H1 (cell line): Measurements from ENCODE around the gene ARFGEF3. TPM values are rescaled to one million over a fixed set of nuclear protein-coding genes. Genes with fewer than 3 reads are reported as not detected.

Source experiments
- CTCF ChIA-PET: fragments of 300-600 bp; sonication (Branson Sonifier 250); formaldehyde crosslinking; loops from one replicate; lab custom pipeline; 2021; ENCODE audit not compliant: partially characterized antibody; lab: Charles Lee
- POLR2A ChIA-PET: fragments of 300-600 bp; sonication (Branson Sonifier 250); formaldehyde crosslinking; loops from one replicate; lab custom pipeline; 2021; ENCODE audit warnings: inconsistent platforms; ENCODE audit not compliant: partially characterized antibody; lab: Charles Lee
- DNase-seq, 2 experiments: peaks; one replicate each; pipeline versions ENCODE4 v3.0.0 to v3.0.0-alpha.2; 2010 to 2022; ENCODE audit warnings: low spot score in 2 of 2, low read depth in 1 of 2, mixed read lengths in 1 of 2
- FAIRE-seq: peaks from 2 replicates; lab custom pipeline; 2011; peaks lifted over from hg19 to GRCh38; lab: Jason Lieb, UNC
- H2AFZ ChIP-seq: 2 replicates; pipeline ENCODE4 v1.8.1; 2012; ENCODE audit warnings: low read length, inconsistent platforms
- H2AK5ac ChIP-seq: 2 replicates; pipeline ENCODE4 v1.6.1; 2013; ENCODE audit warnings: low read depth, low read length
- H2BK120ac ChIP-seq: replicated peaks from 2 replicates; pipeline ENCODE3; 2013; ENCODE audit warnings: low read depth, low read length, inconsistent platforms
- H2BK12ac ChIP-seq: 2 replicates; pipeline ENCODE4 v1.6.1; 2013; ENCODE audit warnings: low read depth, low read length
- H2BK15ac ChIP-seq: 2 replicates; pipeline ENCODE4 v1.6.1; 2013; ENCODE audit warnings: low read length
- H2BK20ac ChIP-seq: 2 replicates; pipeline ENCODE4 v1.6.1; 2013; ENCODE audit warnings: low read length
- H2BK5ac ChIP-seq: 2 replicates; pipeline ENCODE4 v1.6.1; 2013; ENCODE audit warnings: low read depth, low read length
- H3K14ac ChIP-seq: 2 replicates; pipeline ENCODE4 v1.6.1; 2013; ENCODE audit warnings: inconsistent platforms; ENCODE audit not compliant: insufficient read length
- H3K18ac ChIP-seq: 2 replicates; pipeline ENCODE4 v1.6.1; 2013; ENCODE audit warnings: low read length; ENCODE audit errors: extremely low read depth
- H3K23ac ChIP-seq: 2 replicates; pipeline ENCODE4 v1.6.1; 2013; ENCODE audit warnings: inconsistent platforms; ENCODE audit not compliant: insufficient read length
- H3K23me2 ChIP-seq: 2 replicates; pipeline ENCODE4 v1.6.1; 2013; ENCODE audit warnings: low read depth, low read length
- H3K27ac ChIP-seq: 2 replicates; pipeline ENCODE4 v1.6.1; 2011; ENCODE audit warnings: low read depth, low read length, inconsistent platforms
- H3K27me3 ChIP-seq, 4 experiments: replicated peaks in 1 of 4; 1 replicate in 1 of 4; 2 replicates in 3 of 4; pipeline versions ENCODE4 v1.6.1 to v1.8.1; 2011 to 2013; ENCODE audit warnings: low read length in 3 of 4, mild to moderate bottlenecking in 3 of 4, inconsistent platforms in 2 of 4, mixed read lengths in 2 of 4, moderate library complexity in 1 of 4; ENCODE audit not compliant: control insufficient read depth in 3 of 4, insufficient read depth in 3 of 4; ENCODE audit errors: extremely low read depth in 1 of 4
- H3K36me3 ChIP-seq, 4 experiments: 2 replicates each; pipeline versions ENCODE4 v1.6.1 to v1.8.1; 2011 to 2013; ENCODE audit warnings: mild to moderate bottlenecking in 4 of 4, low read length in 3 of 4, moderate library complexity in 2 of 4, control low read depth in 1 of 4, inconsistent platforms in 1 of 4; ENCODE audit not compliant: insufficient read depth in 4 of 4, control insufficient read depth in 2 of 4
- H3K4ac ChIP-seq: replicated peaks from 2 replicates; pipeline ENCODE3; 2013; ENCODE audit warnings: low read length, low read depth, mixed read lengths, inconsistent platforms; ENCODE audit not compliant: insufficient read length
- H3K4me1 ChIP-seq, 4 experiments: replicated peaks in 1 of 4; 1 replicate in 1 of 4; 2 replicates in 3 of 4; pipeline versions ENCODE4 v1.6.1 to v1.8.1; 2011 to 2013; ENCODE audit warnings: low read length in 3 of 4, inconsistent platforms in 2 of 4, mixed read lengths in 1 of 4; ENCODE audit not compliant: insufficient read depth in 4 of 4, control insufficient read depth in 3 of 4
- H3K4me2 ChIP-seq, 2 experiments: 2 replicates each; pipeline versions ENCODE4 v1.6.1 to v1.8.1; 2011 to 2013; ENCODE audit warnings: low read depth in 2 of 2, low read length in 2 of 2, control low read depth in 1 of 2, inconsistent platforms in 1 of 2, mild to moderate bottlenecking in 1 of 2; ENCODE audit not compliant: insufficient read depth in 1 of 2
- H3K4me3 ChIP-seq, 4 experiments: fragments of 200-600, 300-600 bp in 1 of 4; sonication (generic), shearing (Covaris generic), sonication (Bioruptor Twin) in 1 of 4; 2 replicates each; pipeline versions ENCODE4 v1.5.1 to v1.8.1; 2011 to 2016; ENCODE audit warnings: low read length in 4 of 4, low read depth in 3 of 4, control low read depth in 2 of 4, inconsistent platforms in 2 of 4, mild to moderate bottlenecking in 2 of 4, mixed read lengths in 1 of 4, moderate library complexity in 1 of 4; ENCODE audit not compliant: insufficient read depth in 2 of 4; ENCODE audit errors: extremely low read depth in 1 of 4
- H3K56ac ChIP-seq: replicated peaks from 2 replicates; pipeline ENCODE3; 2013; ENCODE audit warnings: low read depth, mild to moderate bottlenecking, mixed read lengths, low read length, inconsistent platforms; ENCODE audit not compliant: insufficient read length
- H3K79me1 ChIP-seq: 2 replicates; pipeline ENCODE4 v1.6.1; 2013; ENCODE audit warnings: low read depth, low read length, control low read depth
- H3K79me2 ChIP-seq, 2 experiments: 2 replicates each; pipeline versions ENCODE4 v1.6.1 to v1.8.1; 2012 to 2013; ENCODE audit warnings: low read length in 2 of 2, mild to moderate bottlenecking in 2 of 2, inconsistent platforms in 1 of 2; ENCODE audit not compliant: insufficient read depth in 2 of 2, control insufficient read depth in 1 of 2
- H3K9ac ChIP-seq, 4 experiments: replicated peaks in 1 of 4; 1 replicate in 1 of 4; 2 replicates in 3 of 4; pipeline versions ENCODE4 v1.6.1 to v1.8.1; 2011 to 2013; ENCODE audit warnings: low read depth in 3 of 4, low read length in 3 of 4, control low read depth in 2 of 4, mild to moderate bottlenecking in 2 of 4, moderate library complexity in 2 of 4, inconsistent platforms in 1 of 4; ENCODE audit errors: extremely low read depth in 1 of 4
- H3K9me3 ChIP-seq, 2 experiments: 2 replicates each; pipeline versions ENCODE4 v1.6.1 to v1.8.1; 2012 to 2013; ENCODE audit warnings: mild to moderate bottlenecking in 2 of 2, moderate library complexity in 2 of 2, control low read depth in 1 of 2, inconsistent platforms in 1 of 2, low read depth in 1 of 2, low read length in 1 of 2, mixed read lengths in 1 of 2; ENCODE audit not compliant: insufficient read depth in 2 of 2
- H4K20me1 ChIP-seq, 2 experiments: replicated peaks in 1 of 2; 2 replicates each; pipeline versions ENCODE3 to v1.8.1; 2011 to 2013; ENCODE audit warnings: inconsistent platforms in 2 of 2, low read length in 2 of 2, mild to moderate bottlenecking in 1 of 2; ENCODE audit not compliant: insufficient read depth in 2 of 2, control insufficient read depth in 1 of 2
- H4K5ac ChIP-seq: 2 replicates; pipeline ENCODE4 v1.6.1; 2013; ENCODE audit warnings: low read length, low read depth, mixed read lengths, inconsistent platforms; ENCODE audit not compliant: insufficient read length
- H4K8ac ChIP-seq: 2 replicates; pipeline ENCODE4 v1.8.0; 2013; ENCODE audit warnings: mild to moderate bottlenecking, moderate library complexity, low read length, inconsistent platforms; ENCODE audit not compliant: insufficient read depth; ENCODE audit errors: extremely low read depth
- H4K91ac ChIP-seq: replicated peaks from 2 replicates; pipeline ENCODE3; 2013; ENCODE audit warnings: low read length, mixed read lengths, inconsistent platforms; ENCODE audit not compliant: insufficient read length
- CTBP2 ChIP-seq: IDR thresholded peaks from 2 replicates; pipeline ENCODE4 v1.7.0; 2011; ENCODE audit warnings: borderline replicate concordance, mild to moderate bottlenecking, moderate library complexity, mixed read lengths, low read length; ENCODE audit not compliant: insufficient read depth, insufficient read length
- GABPA ChIP-seq: IDR thresholded peaks from 2 replicates; pipeline ENCODE4 v1.6.1; 2011; ENCODE audit warnings: mild to moderate bottlenecking, low read length, moderate library complexity, borderline replicate concordance; ENCODE audit not compliant: insufficient read depth
- KDM1A ChIP-seq: fragments of 200-600, 300-600 bp; sonication (generic); IDR thresholded peaks from 2 replicates; pipeline ENCODE4 v1.7.1; 2016; ENCODE audit warnings: mild to moderate bottlenecking, low read length, borderline replicate concordance
- SP2 ChIP-seq: IDR thresholded peaks from 2 replicates; pipeline ENCODE4 v1.6.1; 2012; ENCODE audit warnings: mild to moderate bottlenecking, low read length, inconsistent platforms
- USF2 ChIP-seq: IDR thresholded peaks from 2 replicates; pipeline ENCODE4 v1.6.1; 2011; ENCODE audit warnings: low read length, improper control_type of control experiment
- WGBS, 2 experiments: shearing (Covaris generic) in 1 of 2; methylation state at CpG; one replicate each; pipeline versions ENCODE4 v1.1.6 to v1.1.7; 2013 to 2015; ENCODE audit warnings: low lambda C conversion rate in 2 of 2, mixed read lengths in 2 of 2, inconsistent platforms in 1 of 2, low coverage in 1 of 2, missing lambda C conversion rate in 1 of 2; ENCODE audit not compliant: insufficient replicate concordance in 2 of 2, insufficient coverage in 1 of 2, insufficient read length in 1 of 2; ENCODE audit errors: extremely low coverage in 1 of 2, missing lambda C conversion rate in 1 of 2; 5-methylcytosine and 5-hydroxymethylcytosine counted together
- polyA plus RNA-seq, 7 experiments: library from polyadenylated mRNA; depleted of rRNA in 3 of 7; stranded (reverse) in 5 of 7; unstranded in 2 of 7; fragments of >200 nt in 5 of 7; fragments of 200-250 nt in 2 of 7; gene quantifications; 1 replicate in 5 of 7; 2 replicates in 1 of 7; 4 replicates in 1 of 7; pipeline versions ENCODE4 v1.2.1 to v1.2.3, GENCODE V29; 2011 to 2013; ENCODE audit warnings: missing spikeins in 2 of 7, mixed read lengths in 2 of 7
- total RNA-seq: library from RNA; stranded (reverse); fragmentation: NEBNext Ultra II Directional; extraction: Animal tissue kit (Norgen Biotek cat#: 25700); gene quantifications from 2 replicates; pipeline ENCODE4 v1.2.1, GENCODE V29; 2021

The ARFGEF3 gene
- total and polyA plus RNA-seq, 2 of the 8 experiments (the other 6 are each of a cell fraction or from before 2014, with no cell fraction given), result 5.8 to 23.2 TPM

- Histone ChIP-seq H4K8ac (no peak overlapping the region), H4K20me1 (no peaks in the 10 kb centered on the region), H3K23ac (no peak overlapping the region), H3K9ac (no peak overlapping the region), H2BK5ac (no peak overlapping the region), H2AFZ (no peak overlapping the region), H2BK12ac (no peak overlapping the region), H2BK15ac (no peak overlapping the region), H3K9me3 (no peaks in the 10 kb centered on the region), H3K27me3 (no peaks in the 10 kb centered on the region), H4K5ac (no peak overlapping the region), H4K91ac (no peak overlapping the region), H2BK120ac (no peak overlapping the region), H3K79me1 (no peaks in the 10 kb centered on the region), H3K23me2 (no peaks in the 10 kb centered on the region), H3K4me3 (no peak overlapping the region), H3K4me1 (no peaks in the 10 kb centered on the region; a peak in 1 of 7 replicates), H3K27ac (no peak overlapping the region), H2AK5ac (no peak overlapping the region), H3K4me2 (no peak overlapping the region), H3K4ac (no peak overlapping the region), H3K56ac (no peak overlapping the region), H3K36me3 (no peaks in the 10 kb centered on the region; a peak in 1 of 8 replicates), H3K18ac (no peak overlapping the region), H3K14ac (no peak overlapping the region), H3K79me2 (no peaks in the 10 kb centered on the region), H2BK20ac (no peak overlapping the region)
- TF ChIP-seq KDM1A, result no peak
- TF ChIP-seq CTBP2, result no peak
- no peak for TF ChIP-seq USF2
- no peak for TF ChIP-seq GABPA
- no peak for TF ChIP-seq SP2
- ChIA-PET POLR2A (no interaction called here), CTCF (interaction anchor here (1.1 to 1.7 kb wide), 5 partner anchors 12 to 220 kb away, joined by 3 to 9 read pairs (median 4); partner anchors contain the start of gene HEBP2)
- no peak for FAIRE-seq
- DNase-seq, result no peak
- 87% methylated on average over 8 of the region's 8 CpGs; no CpG with 5 or more reads in 1 of the 2 experiments for WGBS, 2 experiments
These were observed 65.6 kb downstream of the ARFGEF3 start for GRCh38 chr6:138227316-138227781.
